ENCODE results near the gene TEX9.

The TEX9 gene

DNA sequence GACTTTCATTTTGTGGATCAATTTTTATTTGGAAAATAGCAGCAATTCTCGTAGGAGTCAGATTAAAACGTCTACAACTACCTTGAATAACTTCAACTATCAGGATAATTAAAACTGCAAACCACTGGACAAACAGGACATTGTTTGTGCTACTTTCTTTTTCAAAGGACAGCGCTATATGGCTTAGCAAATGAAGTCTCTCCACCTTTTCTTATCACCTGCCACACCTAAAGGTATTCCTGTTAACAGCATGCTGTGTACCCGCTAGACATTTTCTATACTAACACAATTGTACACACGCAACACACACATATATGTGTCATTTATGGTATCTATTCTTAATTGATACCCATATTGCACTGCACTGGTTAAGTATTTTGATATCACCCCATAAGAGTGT is 80.5 kb downstream of the TEX9 start:
- TF ChIP-seq POLR2A (IDR thresholded peaks at IDR 0.05; ENCODE audit: low read depth, low read length), result no peak
- FAIRE-seq (no peak), DNase-seq (ENCODE audit: insufficient read length, low spot score) (no peak)

DNA sequence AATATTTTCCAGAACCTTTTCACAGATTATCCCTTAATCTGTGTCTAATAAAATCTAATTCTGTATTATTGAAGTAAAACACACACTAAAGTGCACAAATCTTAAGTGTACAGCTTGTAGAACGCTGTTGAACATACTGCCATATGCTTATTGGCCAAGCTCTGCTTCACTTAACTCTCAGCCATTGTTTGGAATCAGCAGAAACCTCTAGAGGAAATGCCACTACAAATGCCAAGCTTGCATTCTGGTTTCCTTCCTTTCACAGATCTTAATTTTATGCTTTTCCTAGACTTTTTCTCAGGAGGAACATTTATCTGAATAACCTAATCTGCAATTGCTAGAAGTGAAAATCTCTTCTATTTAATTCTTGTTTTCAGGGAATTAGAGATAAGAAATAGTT is 89.6 kb downstream of the TEX9 start:
- no peak for DNase-seq (ENCODE audit: insufficient read length, low spot score)
- no peak for FAIRE-seq
- no peak for TF ChIP-seq POLR2A (IDR thresholded peaks at IDR 0.05; ENCODE audit: low read depth, low read length)

DNA sequence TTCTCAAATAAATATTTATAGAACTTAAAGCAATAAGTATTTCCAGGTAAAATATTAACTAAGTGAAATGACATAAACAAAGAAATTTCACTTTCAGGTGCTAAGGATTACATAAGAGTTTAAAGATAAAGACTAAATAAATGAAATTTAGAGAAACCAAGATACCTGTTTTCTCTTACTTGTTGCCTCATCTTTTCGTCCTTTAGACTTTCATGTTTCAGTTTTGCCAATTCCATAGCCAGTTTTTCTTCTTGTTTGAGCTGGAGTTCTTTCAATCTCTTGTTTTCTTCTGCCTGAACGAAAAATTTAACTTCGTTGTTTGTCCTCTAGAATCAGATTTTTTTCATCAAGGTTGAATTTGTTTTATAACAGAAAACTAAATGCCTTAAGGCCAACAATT is 91.0 kb downstream of the TEX9 start:
- FAIRE-seq (no peak), DNase-seq (ENCODE audit: insufficient read length, low spot score) (no peak)
- TF ChIP-seq POLR2A (IDR thresholded peaks at IDR 0.05; ENCODE audit: low read depth, low read length), result no peak

GRCh38 chr15:56459096-56459495 is 93.9 kb downstream of the TEX9 start:
- no peak for DNase-seq (ENCODE audit: insufficient read length, low spot score)
- no peak for FAIRE-seq
- TF ChIP-seq POLR2A (IDR thresholded peaks at IDR 0.05; ENCODE audit: low read depth, low read length), result no peak

- no peak for FAIRE-seq
- no peak for TF ChIP-seq POLR2A (IDR thresholded peaks at IDR 0.05; ENCODE audit: low read depth, low read length)
- DNase-seq (ENCODE audit: insufficient read length, low spot score), result no peak
Observed at GRCh38 chr15:56460071-56460470, 94.8 kb downstream of the TEX9 start.

GRCh38 chr15:56460947-56461346 is 95.7 kb downstream of the TEX9 start:
- FAIRE-seq, result no peak
- DNase-seq (ENCODE audit: insufficient read length, low spot score), result no peak
- TF ChIP-seq POLR2A (IDR thresholded peaks at IDR 0.05; ENCODE audit: low read depth, low read length), result no peak

- FAIRE-seq (peak; percentile 75), DNase-seq (ENCODE audit: insufficient read length, low spot score) (peak; percentile 65)
- peak; percentile 57; the same call in 1 of the 2 replicates for TF ChIP-seq POLR2A (IDR thresholded peaks at IDR 0.05; ENCODE audit: low read depth, low read length)
Observed at GRCh38 chr15:56464893-56465520, 99.8 kb downstream of the TEX9 start, which contains the start of gene MNS1. Gene MNS1 (minus strand): TSS chr15:56465137. CDS start chr15:56464972, 165 bp downstream.

GRCh38 chr15:56467616-56468015 is 102.4 kb downstream of the TEX9 start:
- FAIRE-seq (no peak), DNase-seq (ENCODE audit: insufficient read length, low spot score) (no peak)
- no peak for TF ChIP-seq POLR2A (IDR thresholded peaks at IDR 0.05; ENCODE audit: low read depth, low read length)

DNA sequence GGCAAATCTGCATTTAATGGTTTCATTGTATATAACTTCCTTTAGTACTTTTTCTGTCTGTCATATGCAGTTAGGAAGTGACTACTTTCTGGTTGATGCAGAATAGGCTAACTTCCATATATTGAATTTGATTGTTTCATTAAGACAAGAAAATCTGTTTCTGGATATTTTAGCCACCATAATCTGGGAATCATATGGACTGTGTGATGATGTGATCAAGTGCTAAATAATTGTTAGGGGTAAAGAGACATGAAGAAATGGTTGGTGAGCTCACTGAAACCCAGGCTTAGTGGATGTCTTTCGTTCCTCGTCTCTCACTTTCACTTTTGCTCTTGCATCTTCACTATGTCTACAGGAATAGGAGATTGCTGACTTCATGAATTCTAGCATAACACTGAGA is 103.2 kb downstream of the TEX9 start:
- FAIRE-seq (no peak), DNase-seq (ENCODE audit: insufficient read length, low spot score) (no peak)
- no peak for TF ChIP-seq POLR2A (IDR thresholded peaks at IDR 0.05; ENCODE audit: low read depth, low read length)

DNA sequence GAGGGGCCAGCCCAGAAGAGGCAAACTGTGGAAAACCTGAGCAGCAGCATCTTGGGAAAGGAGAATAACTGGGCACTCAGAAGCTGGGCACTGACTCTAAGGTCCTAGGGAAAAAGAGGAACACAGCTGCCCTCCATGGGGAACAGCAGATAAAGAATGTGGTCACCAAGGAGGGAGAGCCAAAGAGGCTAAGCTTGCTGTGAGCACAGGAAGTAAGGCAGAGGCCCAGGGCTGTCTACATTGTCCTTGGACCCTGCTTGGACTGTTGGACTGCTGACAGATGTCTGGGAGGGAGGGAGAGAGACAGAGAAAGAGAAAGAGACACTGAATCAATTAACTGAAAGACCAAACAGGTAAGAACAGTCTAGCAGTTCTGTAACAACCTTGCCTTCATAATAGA is 104.3 kb downstream of the TEX9 start:
- DNase-seq (ENCODE audit: insufficient read length, low spot score), result no peak
- FAIRE-seq, result no peak
- TF ChIP-seq POLR2A (IDR thresholded peaks at IDR 0.05; ENCODE audit: low read depth, low read length), result no peak

DNA sequence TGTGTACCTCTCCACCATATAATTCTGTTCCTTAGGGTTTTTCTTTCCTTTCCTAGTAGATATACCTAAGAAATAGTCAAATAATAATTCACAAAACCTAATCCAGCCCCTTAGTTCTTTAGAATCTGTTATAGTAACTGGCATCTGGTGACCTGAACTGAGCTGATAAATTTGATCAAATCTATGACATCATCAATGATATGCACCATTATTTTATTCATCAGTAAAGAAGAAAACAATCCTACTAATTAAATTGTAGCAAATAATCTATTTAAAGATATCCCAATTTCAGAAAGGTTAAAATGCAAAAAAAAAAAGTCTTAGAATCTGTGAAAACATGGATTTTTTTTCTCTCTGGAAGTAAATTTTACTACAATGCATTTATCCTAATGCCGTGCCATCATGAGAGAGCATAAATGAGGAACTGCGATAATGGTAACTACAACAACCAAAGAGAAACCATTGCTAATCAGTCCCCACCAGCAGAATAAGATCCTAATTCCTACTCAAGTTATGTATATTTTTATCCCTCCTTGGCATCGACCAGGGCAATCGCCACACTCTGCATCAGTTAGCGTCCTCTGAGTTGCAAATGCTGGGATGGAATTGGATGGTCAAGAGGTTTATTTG is 106.3 kb downstream of the TEX9 start:
- DNase-seq (ENCODE audit: insufficient read length, low spot score) (no peak), FAIRE-seq (no peak)
- TF ChIP-seq POLR2A (IDR thresholded peaks at IDR 0.05; ENCODE audit: low read depth, low read length), result no peak

- no peak for FAIRE-seq
- TF ChIP-seq POLR2A (IDR thresholded peaks at IDR 0.05; ENCODE audit: low read depth, low read length), result no peak
Observed at GRCh38 chr15:56472278-56472677, 107.1 kb downstream of the TEX9 start.

GRCh38 chr15:56473017-56473416 is 107.8 kb downstream of the TEX9 start:
- TF ChIP-seq POLR2A (IDR thresholded peaks at IDR 0.05; ENCODE audit: low read depth, low read length), result no peak
- FAIRE-seq (no peak), DNase-seq (ENCODE audit: insufficient read length, low spot score) (no peak)

More at GRCh38 chr15:56472278-56472677, 107.1 kb downstream of the TEX9 start:
- DNase-seq (ENCODE audit: insufficient read length, low spot score), result no peak

DNA sequence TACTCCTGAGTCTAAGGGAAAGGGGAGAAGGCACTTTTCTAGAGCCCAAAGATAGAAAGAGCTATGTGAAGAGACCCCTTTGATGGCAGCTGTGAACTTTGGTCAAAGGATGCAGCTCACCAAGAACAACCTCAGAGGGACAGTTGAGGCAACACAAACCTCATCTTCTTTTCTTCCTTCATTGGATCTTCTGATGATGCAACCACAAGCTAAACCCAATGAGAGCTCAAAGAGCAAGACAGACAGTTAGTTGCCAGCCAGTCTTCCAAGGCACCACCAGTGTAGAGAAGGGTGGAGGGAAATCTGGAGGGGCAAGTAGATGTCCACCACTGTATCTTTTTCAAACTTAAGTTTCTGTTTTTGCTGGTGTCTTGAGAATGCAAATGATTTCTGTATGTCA is 110.1 kb downstream of the TEX9 start:
- DNase-seq (ENCODE audit: insufficient read length, low spot score), result no peak
- no peak for TF ChIP-seq POLR2A (IDR thresholded peaks at IDR 0.05; ENCODE audit: low read depth, low read length)
- FAIRE-seq, result no peak

Data from H54 (cell line).